HepG2 (cell line): ENCODE measurements around the gene KCTD13. TPM values are rescaled to one million over a fixed set of nuclear protein-coding genes. Genes with fewer than 3 reads are reported as not detected.

Experiments
- AGO1 ChIP-seq: fragments of 200-400 bp; formaldehyde crosslinking; IDR thresholded peaks from 2 replicates; pipeline ENCODE4 v1.6.1; 2017; ENCODE audit warnings: mild to moderate bottlenecking, low read depth, low read length, moderate library complexity; ENCODE audit not compliant: poor library complexity, severe bottlenecking
- AHDC1 ChIP-seq: sonication (generic); formaldehyde crosslinking; IDR thresholded peaks from 2 replicates; pipeline ENCODE4 v1.5.1; 2020; ENCODE audit warnings: mild to moderate bottlenecking, missing genetic modification reagents, borderline replicate concordance
- AKAP8 ChIP-seq: sonication (generic); formaldehyde crosslinking; IDR thresholded peaks from 2 replicates; pipeline ENCODE4 v1.5.1; 2020; ENCODE audit warnings: mild to moderate bottlenecking, missing genetic modification reagents
- ELF3 ChIP-seq: IDR thresholded peaks from 2 replicates; pipeline ENCODE4 v1.6.1; 2016; ENCODE audit warnings: missing genetic modification reagents, missing compliant biosample characterization
- HES4 ChIP-seq: sonication (generic); formaldehyde crosslinking; IDR thresholded peaks from 2 replicates; pipeline ENCODE4 v1.9.0; 2021; ENCODE audit warnings: mild to moderate bottlenecking, missing genetic modification reagents, borderline replicate concordance
- KLF15 ChIP-seq: sonication (generic); formaldehyde crosslinking; IDR thresholded peaks from 2 replicates; pipeline ENCODE4 v1.8.1; 2023; ENCODE audit warnings: borderline replicate concordance, mild to moderate bottlenecking, inconsistent platforms, missing genetic modification reagents, mixed read lengths
- MYC ChIP-seq: sonication (generic); formaldehyde crosslinking; IDR thresholded peaks from 2 replicates; pipeline ENCODE4 v1.9.0; 2021; ENCODE audit warnings: missing genetic modification reagents, borderline replicate concordance
- NR2C2 ChIP-seq: sonication (generic); formaldehyde crosslinking; IDR thresholded peaks from 2 replicates; pipeline ENCODE4 v1.4.0; 2020; ENCODE audit warnings: missing genetic modification reagents, mild to moderate bottlenecking, moderate library complexity, borderline replicate concordance
- PRDM15 ChIP-seq: sonication (generic); formaldehyde crosslinking; IDR thresholded peaks from 2 replicates; pipeline ENCODE4 v1.4.0; 2020; ENCODE audit warnings: missing genetic modification reagents
- SUZ12 ChIP-seq: fragments of 150-350 bp; IDR thresholded peaks from 2 replicates; pipeline ENCODE4 v1.6.1; 2014; ENCODE audit warnings: low read depth, low read length
- ZBTB1 ChIP-seq: sonication (generic); formaldehyde crosslinking; IDR thresholded peaks from 2 replicates; pipeline ENCODE4 v1.4.0; 2020; ENCODE audit warnings: missing genetic modification reagents, borderline replicate concordance
- ZEB1 ChIP-seq: IDR thresholded peaks from 2 replicates; pipeline ENCODE4 v1.6.1; 2012; ENCODE audit warnings: mild to moderate bottlenecking, low read depth, inconsistent platforms; ENCODE audit not compliant: insufficient replicate concordance
- ZNF10 ChIP-seq: sonication (generic); formaldehyde crosslinking; IDR thresholded peaks from 2 replicates; pipeline ENCODE4 v1.4.0; 2020; ENCODE audit warnings: mild to moderate bottlenecking, low read depth, missing genetic modification reagents, borderline replicate concordance
- ZNF329 ChIP-seq: sonication (generic); formaldehyde crosslinking; IDR thresholded peaks from 2 replicates; pipeline ENCODE4 v1.9.0; 2021; ENCODE audit warnings: low read depth, mild to moderate bottlenecking, missing genetic modification reagents
- ZNF333 ChIP-seq: sonication (generic); formaldehyde crosslinking; IDR thresholded peaks from 2 replicates; pipeline ENCODE4 v1.4.0; 2020; ENCODE audit warnings: mild to moderate bottlenecking, missing genetic modification reagents, borderline replicate concordance
- polyA plus RNA-seq, 8 experiments: library from polyadenylated mRNA; depleted of rRNA in 3 of 8; stranded (reverse) in 7 of 8; unstranded in 1 of 8; fragments of >200 nt; fragmentation: Illumina TruSeq in 4 of 8; extraction: Trizol in 4 of 8; gene quantifications; 2 replicates each; pipeline versions ENCODE4 v1.2.1 to v1.2.3, GENCODE V29; 2011 to 2016; ENCODE audit warnings: low read depth in 4 of 8, missing spikeins in 1 of 8, mixed read lengths in 1 of 8; ENCODE audit not compliant: insufficient read depth in 1 of 8
- total RNA-seq, 5 experiments: library from RNA; depleted of rRNA; stranded (reverse); fragments of >200 nt; fragmentation: Illumina TruSeq; extraction: Trizol; gene quantifications; 2 replicates each; pipeline ENCODE4 v1.2.3, GENCODE V29; 2016; ENCODE audit warnings: low read depth in 1 of 5
- TF ChIP-seq, protein P1 (sequence below): conservative IDR thresholded peaks from 2 replicates; pipeline ENCODE4 v1.6.1; 2018; ENCODE audit warnings: missing genetic modification reagents

Gene KCTD13
- total and polyA plus RNA-seq, 2 of the 13 experiments (the other 11 are each of a cell fraction or from before 2014, with no cell fraction given), result 6.3 to 14.7 TPM

- no peak for TF ChIP-seq AHDC1 (CRISPR knock-in tag)
- TF ChIP-seq ZNF329 (CRISPR knock-in tag), result peak; percentile 85; the same call in 1 of the 2 replicates
- TF ChIP-seq, protein P1, sequence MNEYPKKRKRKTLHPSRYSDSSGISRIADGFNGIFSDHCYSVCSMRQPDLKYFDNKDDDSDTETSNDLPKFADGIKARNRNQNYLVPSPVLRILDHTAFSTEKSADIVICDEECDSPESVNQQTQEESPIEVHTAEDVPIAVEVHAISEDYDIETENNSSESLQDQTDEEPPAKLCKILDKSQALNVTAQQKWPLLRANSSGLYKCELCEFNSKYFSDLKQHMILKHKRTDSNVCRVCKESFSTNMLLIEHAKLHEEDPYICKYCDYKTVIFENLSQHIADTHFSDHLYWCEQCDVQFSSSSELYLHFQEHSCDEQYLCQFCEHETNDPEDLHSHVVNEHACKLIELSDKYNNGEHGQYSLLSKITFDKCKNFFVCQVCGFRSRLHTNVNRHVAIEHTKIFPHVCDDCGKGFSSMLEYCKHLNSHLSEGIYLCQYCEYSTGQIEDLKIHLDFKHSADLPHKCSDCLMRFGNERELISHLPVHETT (CRISPR knock-in tag), result peak; percentile 83; the same call in 1 of the 2 replicates
- peak; percentile 95 for TF ChIP-seq MYC (CRISPR knock-in tag)
- peak; percentile 95 for TF ChIP-seq HES4 (CRISPR knock-in tag)
- TF ChIP-seq AGO1, result no peak
- no peak for TF ChIP-seq ZNF10 (CRISPR knock-in tag)
- peak; percentile 56; the same call in 1 of the 2 replicates for TF ChIP-seq NR2C2
- TF ChIP-seq AKAP8 (CRISPR knock-in tag), result no peak; the same call in 1 of the 2 replicates
- TF ChIP-seq ZBTB1 (CRISPR knock-in tag), result no peak
- TF ChIP-seq ZNF333 (CRISPR knock-in tag), result peak; percentile 94; the same call in 1 of the 2 replicates
- no peak for TF ChIP-seq SUZ12
- TF ChIP-seq ELF3, result peak; percentile 10
- 0 out of 2 replicates have a peak, but pooled peaks have one; percentile 27 for TF ChIP-seq KLF15 (CRISPR knock-in tag)
- no peak; the same call in 1 of the 2 replicates for TF ChIP-seq PRDM15 (CRISPR knock-in tag)
- no peak for TF ChIP-seq ZEB1
These were observed 25.7 kb downstream of the KCTD13 start, which contains the start of gene ASPHD1 (continued) for GRCh38 chr16:29900102-29900887.
